AG10803 (cell line): ENCODE data around the gene PHLPP1.

Experiments
- DNase-seq: peaks from one replicate; pipeline ENCODE4 v3.0.0; 2010; ENCODE audit warnings: low read depth
- H3K4me3 ChIP-seq: 2 replicates; pipeline ENCODE4 v1.5.1; 2011; ENCODE audit warnings: mild to moderate bottlenecking, low read length, control low read depth
- TF ChIP-seq, protein P1 (sequence below): conservative IDR thresholded peaks from 2 replicates; pipeline ENCODE4 v1.5.1; 2011; ENCODE audit warnings: mild to moderate bottlenecking, low read length, control low read depth, inconsistent platforms

Gene PHLPP1

DNA sequence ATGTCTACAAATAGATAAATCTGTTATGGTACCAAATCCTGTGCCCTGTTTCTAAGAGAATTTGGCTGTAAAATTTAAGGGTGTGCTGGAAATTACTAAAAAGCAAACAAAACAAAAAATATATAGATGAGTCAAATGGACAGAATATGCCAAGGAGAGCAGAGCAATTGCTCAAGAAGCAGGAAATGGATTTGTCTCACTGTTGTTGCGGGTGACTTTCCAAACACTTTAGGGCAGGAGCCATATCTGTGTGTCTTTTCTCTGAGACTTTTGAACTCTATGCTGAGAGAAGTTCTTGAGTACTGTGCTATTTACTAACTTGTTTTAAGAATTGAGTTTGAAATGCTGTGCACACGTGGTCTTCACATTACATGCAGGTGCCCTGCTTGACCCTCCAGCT lies 221.7 kb downstream of the PHLPP1 start:
- DNase-seq, result peak; percentile 63
- H3K4me3 ChIP-seq, result no peak overlapping the region
- TF ChIP-seq, protein P1, sequence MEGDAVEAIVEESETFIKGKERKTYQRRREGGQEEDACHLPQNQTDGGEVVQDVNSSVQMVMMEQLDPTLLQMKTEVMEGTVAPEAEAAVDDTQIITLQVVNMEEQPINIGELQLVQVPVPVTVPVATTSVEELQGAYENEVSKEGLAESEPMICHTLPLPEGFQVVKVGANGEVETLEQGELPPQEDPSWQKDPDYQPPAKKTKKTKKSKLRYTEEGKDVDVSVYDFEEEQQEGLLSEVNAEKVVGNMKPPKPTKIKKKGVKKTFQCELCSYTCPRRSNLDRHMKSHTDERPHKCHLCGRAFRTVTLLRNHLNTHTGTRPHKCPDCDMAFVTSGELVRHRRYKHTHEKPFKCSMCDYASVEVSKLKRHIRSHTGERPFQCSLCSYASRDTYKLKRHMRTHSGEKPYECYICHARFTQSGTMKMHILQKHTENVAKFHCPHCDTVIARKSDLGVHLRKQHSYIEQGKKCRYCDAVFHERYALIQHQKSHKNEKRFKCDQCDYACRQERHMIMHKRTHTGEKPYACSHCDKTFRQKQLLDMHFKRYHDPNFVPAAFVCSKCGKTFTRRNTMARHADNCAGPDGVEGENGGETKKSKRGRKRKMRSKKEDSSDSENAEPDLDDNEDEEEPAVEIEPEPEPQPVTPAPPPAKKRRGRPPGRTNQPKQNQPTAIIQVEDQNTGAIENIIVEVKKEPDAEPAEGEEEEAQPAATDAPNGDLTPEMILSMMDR, result no peak

DNA sequence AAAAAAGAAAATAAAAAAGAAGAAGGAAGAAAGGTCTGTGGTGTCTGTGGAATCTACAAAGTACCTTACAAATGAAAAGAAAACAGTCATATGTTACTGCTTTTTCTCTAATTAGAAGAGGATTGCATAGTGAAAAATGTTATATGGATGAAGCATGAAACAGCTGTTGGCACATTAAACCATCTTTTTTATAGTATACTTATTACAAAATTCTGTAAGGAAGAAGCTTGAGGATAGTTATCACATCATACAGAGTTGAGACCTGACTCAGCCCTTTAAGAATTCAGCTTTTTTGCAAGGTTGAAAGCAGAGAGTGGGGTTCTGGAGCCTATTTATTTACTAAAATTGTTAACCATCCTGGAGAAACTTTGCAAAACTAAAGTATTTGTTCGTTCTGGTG lies 222.7 kb downstream of the PHLPP1 start:
- no peak overlapping the region for H3K4me3 ChIP-seq
- TF ChIP-seq, protein P1, result no peak
- peak; percentile 85 for DNase-seq

DNA sequence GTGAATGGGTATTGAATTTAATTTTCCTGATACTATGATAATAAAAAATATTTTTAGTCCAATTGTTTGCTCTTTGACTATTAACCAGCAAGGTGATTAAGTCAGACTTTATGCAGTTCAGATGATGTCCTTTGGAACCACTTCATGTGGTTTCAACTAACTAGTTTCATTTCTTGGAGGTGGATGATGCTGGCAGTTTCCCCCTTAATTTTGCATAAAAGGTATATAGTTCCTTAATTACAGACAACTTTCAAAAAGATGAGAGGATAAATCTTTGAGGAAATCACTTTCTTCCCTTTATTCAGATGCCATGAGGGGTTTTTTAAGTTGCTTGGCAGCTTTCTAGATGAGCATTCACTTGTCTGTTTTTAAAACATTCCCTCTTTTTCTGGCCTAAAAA lies 223.1 kb downstream of the PHLPP1 start:
- no peak for DNase-seq
- TF ChIP-seq, protein P1, result no peak
- H3K4me3 ChIP-seq, result no peak overlapping the region

- TF ChIP-seq, protein P1, result no peak
- H3K4me3 ChIP-seq, result no peak overlapping the region
- DNase-seq, result no peak
Observed at GRCh38 chr18:62939433-62939832, 224.1 kb downstream of the PHLPP1 start.

DNA sequence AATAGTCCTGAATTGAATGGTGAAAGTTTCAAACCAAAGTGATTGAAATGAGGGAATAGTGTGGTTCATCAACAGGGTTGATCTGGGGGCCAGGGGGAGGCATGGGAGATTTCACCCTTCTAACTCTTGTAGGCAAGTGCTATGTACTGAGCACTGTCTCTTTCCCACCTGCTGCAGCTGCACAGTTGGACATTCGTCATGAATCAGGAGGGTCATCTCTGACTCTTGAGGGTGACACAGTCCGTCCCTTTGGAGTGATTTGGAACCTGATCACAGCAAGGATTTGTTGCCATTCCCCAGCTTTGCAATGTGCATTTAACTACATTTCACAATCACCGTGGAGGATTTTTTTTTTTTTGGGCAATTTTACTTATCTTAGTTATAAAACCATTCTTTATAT lies 224.6 kb downstream of the PHLPP1 start:
- no peak overlapping the region for H3K4me3 ChIP-seq
- DNase-seq, result no peak
- TF ChIP-seq, protein P1, result no peak

DNA sequence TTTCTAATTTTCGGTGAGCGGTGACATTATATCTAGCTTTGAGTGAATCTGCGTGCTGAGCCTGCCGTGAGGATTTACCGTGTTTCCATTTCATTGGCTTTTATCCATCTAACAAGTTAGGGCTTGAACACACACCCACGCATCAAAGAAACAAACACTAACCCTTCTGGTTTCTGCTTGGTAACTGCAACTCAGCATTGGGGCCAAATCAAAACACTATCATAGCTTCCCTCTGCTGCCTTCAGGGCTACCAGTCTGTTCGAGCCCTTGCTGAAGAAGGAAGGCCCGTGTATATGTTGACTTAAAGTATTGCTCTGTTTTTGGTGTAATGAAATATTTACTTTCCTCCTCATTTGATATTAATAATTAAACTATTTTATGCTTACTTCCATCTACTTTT lies 227.2 kb downstream of the PHLPP1 start:
- H3K4me3 ChIP-seq, result no peak overlapping the region
- no peak for DNase-seq
- TF ChIP-seq, protein P1, result no peak

GRCh38 chr18:62944454-62944853 lies 229.1 kb downstream of the PHLPP1 start:
- TF ChIP-seq, protein P1, result no peak
- no peak overlapping the region for H3K4me3 ChIP-seq
- DNase-seq, result no peak
